Vagina (tissue), 2 donors: ENCODE results near the gene TMEM266.

Experiments
- CTCF ChIP-seq, 3 experiments: fragments of 450-650 bp in 2 of 3; fragments of 200-600 bp in 1 of 3; sonication (generic) in 1 of 3; IDR thresholded peaks; one replicate each; pipeline ENCODE4 v1.5.1; 2017 to 2019; ENCODE audit warnings: antibody characterized with exemption in 3 of 3, mild to moderate bottlenecking in 2 of 3, moderate library complexity in 2 of 3
- POLR2A ChIP-seq, 2 donors: fragments of 450-650 bp; IDR thresholded peaks; one replicate each; pipeline ENCODE4 v1.6.1; 2017; ENCODE audit warnings: antibody characterized with exemption in 2 of 2, mild to moderate bottlenecking in 2 of 2, moderate library complexity in 2 of 2
- POLR2AphosphoS5 ChIP-seq, 2 donors: sonication (generic); formaldehyde crosslinking; IDR thresholded peaks; one replicate each; pipeline ENCODE4 v1.9.0; 2017; ENCODE audit warnings: antibody characterized with exemption in 2 of 2, mild to moderate bottlenecking in 2 of 2, low read depth in 1 of 2; ENCODE audit not compliant: insufficient read depth in 1 of 2

GRCh38 chr15:76152197-76152596 lies 92.4 kb downstream of the TMEM266 start:
- no peak for TF ChIP-seq CTCF (IDR thresholded peaks at IDR 0.05)
- TF ChIP-seq POLR2A (IDR thresholded peaks at IDR 0.05): no peak
- no peak for TF ChIP-seq POLR2AphosphoS5 (IDR thresholded peaks at IDR 0.05; ENCODE audit: insufficient read depth in 1 of 2, low read depth in 1 of 2)
